ENCODE data around the gene PHGDH.

GRCh38 chr1:119674111-119674526, 37.6 kb upstream of the PHGDH start:
- no peak for TF ChIP-seq CTCF (IDR thresholded peaks at IDR 0.05; ENCODE audit: low read length)
- no peak for TF ChIP-seq EZH2 (IDR thresholded peaks at IDR 0.05; ENCODE audit: borderline replicate concordance, low read length)

All from OCI-LY1 (cell line).